ENCODE data around the gene RPS18.

DNA sequence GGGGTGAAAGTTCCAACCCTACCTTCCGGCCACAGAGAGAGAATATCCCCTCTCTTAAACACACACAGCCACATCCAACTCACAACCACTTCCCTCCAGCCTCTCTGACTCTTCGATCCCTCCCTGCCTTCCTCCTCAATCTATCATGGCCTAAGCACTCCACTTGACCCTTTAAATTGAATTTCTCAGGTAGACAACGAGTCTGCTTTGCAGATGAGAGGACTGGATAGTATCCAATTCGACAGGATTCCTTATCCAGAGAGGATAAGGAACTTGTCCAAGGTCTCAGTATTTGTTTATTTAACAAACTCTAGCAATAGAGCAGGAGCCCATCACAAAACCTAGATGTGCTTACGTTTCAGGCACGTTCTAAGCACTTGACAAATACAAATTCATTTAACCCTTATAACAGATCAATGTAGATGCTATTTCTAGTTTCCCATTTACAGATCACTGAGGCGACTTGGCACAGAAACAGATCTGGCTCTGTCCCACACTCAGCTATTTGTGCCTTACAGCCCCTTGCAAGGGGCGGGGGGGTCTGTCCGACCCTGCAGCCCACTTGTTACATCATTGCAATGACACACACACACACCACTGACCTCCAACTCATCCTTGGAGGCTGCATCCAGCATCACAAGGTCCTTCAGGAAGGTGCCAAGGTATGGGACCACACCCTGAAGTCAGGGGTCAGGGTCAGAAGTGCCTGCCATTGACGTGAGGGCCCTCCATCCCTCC is 22.4 kb downstream of the RPS18 start:
- TF ChIP-seq ZC3H11A (IDR thresholded peaks at IDR 0.05) (no peak), EHMT2 (IDR thresholded peaks at IDR 0.05; ENCODE audit: low read depth) (no peak)
- TF ChIP-seq, protein P1, sequence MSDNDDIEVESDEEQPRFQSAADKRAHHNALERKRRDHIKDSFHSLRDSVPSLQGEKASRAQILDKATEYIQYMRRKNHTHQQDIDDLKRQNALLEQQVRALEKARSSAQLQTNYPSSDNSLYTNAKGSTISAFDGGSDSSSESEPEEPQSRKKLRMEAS (IDR thresholded peaks at IDR 0.05) = no peak
- TF ChIP-seq, protein P2, sequence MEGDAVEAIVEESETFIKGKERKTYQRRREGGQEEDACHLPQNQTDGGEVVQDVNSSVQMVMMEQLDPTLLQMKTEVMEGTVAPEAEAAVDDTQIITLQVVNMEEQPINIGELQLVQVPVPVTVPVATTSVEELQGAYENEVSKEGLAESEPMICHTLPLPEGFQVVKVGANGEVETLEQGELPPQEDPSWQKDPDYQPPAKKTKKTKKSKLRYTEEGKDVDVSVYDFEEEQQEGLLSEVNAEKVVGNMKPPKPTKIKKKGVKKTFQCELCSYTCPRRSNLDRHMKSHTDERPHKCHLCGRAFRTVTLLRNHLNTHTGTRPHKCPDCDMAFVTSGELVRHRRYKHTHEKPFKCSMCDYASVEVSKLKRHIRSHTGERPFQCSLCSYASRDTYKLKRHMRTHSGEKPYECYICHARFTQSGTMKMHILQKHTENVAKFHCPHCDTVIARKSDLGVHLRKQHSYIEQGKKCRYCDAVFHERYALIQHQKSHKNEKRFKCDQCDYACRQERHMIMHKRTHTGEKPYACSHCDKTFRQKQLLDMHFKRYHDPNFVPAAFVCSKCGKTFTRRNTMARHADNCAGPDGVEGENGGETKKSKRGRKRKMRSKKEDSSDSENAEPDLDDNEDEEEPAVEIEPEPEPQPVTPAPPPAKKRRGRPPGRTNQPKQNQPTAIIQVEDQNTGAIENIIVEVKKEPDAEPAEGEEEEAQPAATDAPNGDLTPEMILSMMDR (IDR thresholded peaks at IDR 0.05) = no peak
- TF ChIP-seq, protein P3, sequence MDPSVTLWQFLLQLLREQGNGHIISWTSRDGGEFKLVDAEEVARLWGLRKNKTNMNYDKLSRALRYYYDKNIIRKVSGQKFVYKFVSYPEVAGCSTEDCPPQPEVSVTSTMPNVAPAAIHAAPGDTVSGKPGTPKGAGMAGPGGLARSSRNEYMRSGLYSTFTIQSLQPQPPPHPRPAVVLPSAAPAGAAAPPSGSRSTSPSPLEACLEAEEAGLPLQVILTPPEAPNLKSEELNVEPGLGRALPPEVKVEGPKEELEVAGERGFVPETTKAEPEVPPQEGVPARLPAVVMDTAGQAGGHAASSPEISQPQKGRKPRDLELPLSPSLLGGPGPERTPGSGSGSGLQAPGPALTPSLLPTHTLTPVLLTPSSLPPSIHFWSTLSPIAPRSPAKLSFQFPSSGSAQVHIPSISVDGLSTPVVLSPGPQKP (IDR thresholded peaks at IDR 0.05; ENCODE audit: low read depth, low read length) = no peak
